Small intestine (tissue), 7 donors: ENCODE measurements around the gene PCDHA12. TPM values are rescaled to one million over a fixed set of nuclear protein-coding genes. Genes with fewer than 3 reads are reported as not detected.
"Not testable (repeated sequence)": the region's sequence is repeated elsewhere in the genome, so short reads cannot be mapped to it uniquely, and the experiment has no call there.

Experiments used
- DNase-seq, 2 donors: peaks; one replicate each; pipeline versions ENCODE4 v3.0.0 to v3.0.0-alpha.2; 2013
- FAIRE-seq: peaks from 2 replicates; lab custom pipeline; 2012; peaks lifted over from hg19 to GRCh38; lab: Jason Lieb, UNC
- H3K27ac ChIP-seq, 3 donors: one replicate each; pipeline ENCODE4 v1.5.1; 2013; ENCODE audit warnings: low read length in 2 of 3, mild to moderate bottlenecking in 2 of 3, control low read depth in 1 of 3, inconsistent platforms in 1 of 3, low read depth in 1 of 3, moderate library complexity in 1 of 3
- H3K27me3 ChIP-seq, 3 donors: one replicate each; pipeline ENCODE4 v1.6.1; 2013; ENCODE audit warnings: low read length in 3 of 3, inconsistent platforms in 1 of 3; ENCODE audit not compliant: control insufficient read depth in 3 of 3, insufficient read depth in 3 of 3
- H3K36me3 ChIP-seq, 3 donors: one replicate each; pipeline ENCODE4 v1.6.1; 2013; ENCODE audit warnings: low read length in 3 of 3, inconsistent platforms in 1 of 3, low read depth in 1 of 3, mild to moderate bottlenecking in 1 of 3, moderate library complexity in 1 of 3; ENCODE audit not compliant: control insufficient read depth in 3 of 3, insufficient read depth in 2 of 3
- H3K4me1 ChIP-seq, 3 donors: one replicate each; pipeline ENCODE4 v1.6.1; 2013; ENCODE audit warnings: low read length in 2 of 3, inconsistent platforms in 1 of 3, low read depth in 1 of 3, mild to moderate bottlenecking in 1 of 3, moderate library complexity in 1 of 3; ENCODE audit not compliant: control insufficient read depth in 3 of 3, insufficient read depth in 2 of 3
- H3K4me3 ChIP-seq, 3 donors: one replicate each; pipeline ENCODE4 v1.5.1; 2013; ENCODE audit warnings: low read length in 3 of 3, control low read depth in 1 of 3, inconsistent platforms in 1 of 3, low read depth in 1 of 3, mild to moderate bottlenecking in 1 of 3, moderate library complexity in 1 of 3
- H3K9me3 ChIP-seq, 2 donors: one replicate each; pipeline ENCODE4 v1.6.1; 2013; ENCODE audit warnings: low read depth in 1 of 2, low read length in 1 of 2; ENCODE audit not compliant: control insufficient read depth in 2 of 2, insufficient read depth in 1 of 2
- WGBS, 3 donors: extraction: QIAGEN DNeasy Blood & Tissue Kit; methylation state at CpG; one replicate each; pipeline ENCODE4 v1.1.7; 2013; 5-methylcytosine and 5-hydroxymethylcytosine counted together
- polyA plus RNA-seq, 4 donors: library from polyadenylated mRNA; stranded (reverse) in 3 of 4; unstranded in 1 of 4; fragments of 200-250 nt in 3 of 4; fragments of 120-200 nt in 1 of 4; gene quantifications; one replicate each; pipeline versions ENCODE4 v1.2.1 to v1.2.3, GENCODE V29; 2013
- donor health status: healthy with polysubstance abuse.
- donor health status: control.
- donor health status: control.
- donor health status: Bipolar disorder and iron deficiency.
- donor health status: healthy.

The PCDHA12 gene
- polyA plus RNA-seq, 4 donors = 0.01 to 0.03 TPM; not detected in 2

DNA sequence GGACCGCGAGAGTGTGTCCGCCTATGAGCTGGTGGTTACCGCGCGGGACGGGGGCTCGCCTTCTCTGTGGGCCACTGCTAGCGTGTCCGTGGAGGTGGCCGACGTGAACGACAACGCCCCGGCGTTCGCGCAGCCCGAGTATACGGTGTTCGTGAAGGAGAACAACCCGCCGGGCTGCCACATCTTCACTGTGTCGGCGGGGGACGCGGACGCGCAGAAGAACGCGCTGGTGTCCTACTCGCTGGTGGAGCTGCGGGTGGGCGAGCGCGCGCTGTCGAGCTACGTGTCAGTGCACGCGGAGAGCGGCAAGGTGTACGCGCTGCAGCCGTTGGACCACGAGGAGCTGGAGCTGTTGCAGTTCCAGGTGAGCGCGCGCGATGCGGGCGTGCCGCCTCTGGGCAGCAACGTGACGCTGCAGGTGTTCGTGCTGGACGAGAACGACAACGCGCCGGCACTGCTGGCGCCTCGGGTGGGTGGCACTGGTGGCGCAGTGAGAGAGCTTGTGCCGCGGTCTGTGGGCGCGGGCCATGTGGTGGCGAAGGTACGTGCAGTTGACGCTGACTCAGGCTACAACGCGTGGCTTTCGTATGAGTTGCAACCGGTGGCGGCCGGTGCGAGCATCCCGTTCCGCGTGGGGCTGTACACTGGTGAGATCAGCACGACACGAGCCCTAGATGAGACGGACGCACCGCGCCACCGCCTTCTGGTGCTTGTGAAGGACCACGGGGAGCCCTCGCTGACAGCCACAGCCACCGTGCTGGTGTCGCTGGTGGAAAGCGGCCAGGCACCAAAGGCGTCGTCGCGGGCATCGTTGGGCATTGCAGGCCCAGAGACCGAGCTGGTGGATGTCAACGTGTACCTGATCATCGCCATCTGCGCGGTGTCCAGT lies 39.2 kb upstream of the PCDHA12 start:
- H3K36me3 ChIP-seq = no peaks in the 10 kb centered on the region
- H3K27ac ChIP-seq = no peak overlapping the region
- no peaks in the 10 kb centered on the region for H3K4me1 ChIP-seq
- DNase-seq = no peak
- 55 to 73% (median 65%) methylated on average over 103 of the region's 103 CpGs for WGBS, 3 donors
- FAIRE-seq = no peak
- H3K9me3 ChIP-seq = peaks cover 3 to 38% of the 10 kb centered on the region in 2 donors
- H3K27me3 ChIP-seq = no peaks in the 10 kb centered on the region
- no peak overlapping the region for H3K4me3 ChIP-seq

DNA sequence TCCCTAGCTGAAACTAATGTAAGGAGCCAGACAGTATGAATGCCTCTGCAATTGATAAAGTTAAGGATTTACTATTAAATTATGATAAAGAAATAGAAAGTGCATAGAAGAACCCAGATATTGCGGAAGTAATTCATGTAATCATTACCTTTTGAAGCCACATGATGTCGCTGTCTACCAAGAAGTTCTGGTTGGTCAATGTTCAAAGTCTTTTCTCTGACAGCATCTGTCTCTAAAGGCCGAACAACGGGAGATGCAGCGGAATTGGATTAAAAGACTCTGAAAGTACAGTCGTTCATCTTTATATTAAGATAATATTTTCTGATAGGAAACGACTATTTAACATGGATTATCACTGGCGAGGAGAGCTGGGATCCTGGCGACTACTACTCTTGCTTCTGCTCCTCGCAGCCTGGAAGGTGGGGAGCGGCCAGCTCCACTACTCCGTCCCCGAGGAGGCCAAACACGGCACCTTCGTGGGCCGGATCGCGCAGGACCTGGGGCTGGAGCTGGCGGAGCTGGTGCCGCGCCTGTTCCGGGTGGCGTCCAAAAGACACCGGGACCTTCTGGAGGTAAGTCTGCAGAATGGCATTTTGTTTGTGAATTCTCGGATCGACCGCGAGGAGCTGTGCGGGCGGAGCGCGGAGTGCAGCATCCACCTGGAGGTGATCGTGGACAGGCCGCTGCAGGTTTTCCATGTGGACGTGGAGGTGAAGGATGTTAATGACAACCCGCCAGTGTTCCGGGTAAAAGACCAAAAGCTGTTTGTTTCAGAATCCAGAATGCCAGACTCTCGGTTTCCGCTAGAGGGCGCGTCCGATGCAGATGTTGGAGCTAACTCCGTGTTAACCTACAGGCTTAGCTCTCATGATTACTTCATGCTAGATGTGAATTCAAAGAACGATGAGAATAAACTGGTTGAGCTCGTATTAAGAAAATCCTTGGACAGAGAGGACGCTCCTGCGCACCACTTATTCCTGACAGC lies 33.8 kb upstream of the PCDHA12 start, which contains the start of gene PCDHA8:
TSS of gene PCDHA8 (plus strand) at position 210 of the 985 bp plus-strand sequence. CDS start at position 345, 135 bp downstream.
- no peak for FAIRE-seq
- no peak within 1 kb of the TSS for H3K27ac ChIP-seq
- H3K4me1 ChIP-seq = no peaks in the 10 kb centered on the region
- H3K9me3 ChIP-seq = peaks cover 0 to 34% of the 10 kb centered on the region in 2 donors
- DNase-seq = no peak
- no peaks in the 10 kb centered on the region for H3K36me3 ChIP-seq
- 24 to 48% (median 32%) methylated on average over 42 to 47 of the region's 47 CpGs for WGBS, 3 donors
- H3K27me3 ChIP-seq = no peaks in the 10 kb centered on the region
- H3K4me3 ChIP-seq = no peak within 1 kb of the TSS

GRCh38 chr5:140842798-140843733 lies 32.0 kb upstream of the PCDHA12 start:
- DNase-seq (no peak), FAIRE-seq (no peak)
- Histone ChIP-seq H3K36me3 (no peaks in the 10 kb centered on the region), H3K27me3 (no peaks in the 10 kb centered on the region), H3K4me1 (no peaks in the 10 kb centered on the region), H3K4me3 (no peak overlapping the region), H3K27ac (no peak overlapping the region), H3K9me3 (peaks cover 0 to 26% of the 10 kb centered on the region in 2 donors)
- 57 to 78% methylated on average over 87 of the region's 87 CpGs; no CpG with 5 or more reads in 1 of the 3 donors for WGBS, 3 donors

DNA sequence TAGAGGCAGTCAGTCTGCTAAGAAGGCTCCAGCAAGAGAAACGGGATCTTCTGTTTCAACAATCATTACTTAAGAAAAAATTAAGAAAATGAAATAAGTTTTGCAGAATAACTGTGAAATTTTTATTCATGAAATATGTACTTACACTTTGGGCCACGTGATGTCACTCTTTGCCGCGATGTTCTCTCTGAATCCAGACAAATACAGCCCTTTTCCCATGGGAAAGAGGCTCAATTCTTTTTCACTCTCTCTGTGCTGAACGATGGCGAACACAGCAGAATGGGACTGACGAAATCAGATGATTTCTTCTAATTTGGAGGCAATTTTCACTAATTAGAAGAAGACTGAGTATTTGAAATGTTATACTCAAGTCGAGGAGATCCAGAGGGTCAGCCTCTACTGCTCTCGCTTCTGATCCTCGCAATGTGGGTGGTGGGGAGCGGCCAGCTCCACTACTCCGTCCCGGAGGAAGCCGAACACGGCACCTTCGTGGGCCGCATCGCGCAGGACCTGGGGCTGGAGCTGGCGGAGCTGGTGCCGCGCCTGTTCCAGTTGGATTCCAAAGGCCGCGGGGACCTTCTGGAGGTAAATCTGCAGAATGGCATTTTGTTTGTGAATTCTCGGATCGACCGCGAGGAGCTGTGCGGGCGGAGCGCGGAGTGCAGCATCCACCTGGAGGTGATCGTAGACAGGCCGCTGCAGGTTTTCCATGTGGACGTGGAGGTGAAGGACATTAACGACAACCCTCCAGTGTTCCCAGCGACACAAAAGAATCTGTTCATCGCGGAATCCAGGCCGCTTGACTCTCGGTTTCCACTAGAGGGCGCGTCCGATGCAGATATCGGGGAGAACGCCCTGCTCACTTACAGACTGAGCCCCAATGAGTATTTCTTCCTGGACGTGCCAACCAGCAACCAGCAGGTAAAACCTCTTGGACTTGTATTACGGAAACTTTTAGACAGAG lies 26.7 kb upstream of the PCDHA12 start, which contains the start of gene PCDHA9:
TSS of gene PCDHA9 (plus strand) at position 244 of the 964 bp plus-strand sequence. CDS start at position 358, 114 bp downstream.
- not testable (repeated sequence) for H3K27ac ChIP-seq, H3K4me1 ChIP-seq, DNase-seq, FAIRE-seq, H3K4me3 ChIP-seq, H3K27me3 ChIP-seq, H3K36me3 ChIP-seq
- 25 to 45% methylated on average over 37 to 46 of the region's 48 CpGs; no CpG with 5 or more reads in 1 of the 3 donors for WGBS, 3 donors
- peaks cover 0 to 13% of the 10 kb centered on the region in 2 donors for H3K9me3 ChIP-seq

DNA sequence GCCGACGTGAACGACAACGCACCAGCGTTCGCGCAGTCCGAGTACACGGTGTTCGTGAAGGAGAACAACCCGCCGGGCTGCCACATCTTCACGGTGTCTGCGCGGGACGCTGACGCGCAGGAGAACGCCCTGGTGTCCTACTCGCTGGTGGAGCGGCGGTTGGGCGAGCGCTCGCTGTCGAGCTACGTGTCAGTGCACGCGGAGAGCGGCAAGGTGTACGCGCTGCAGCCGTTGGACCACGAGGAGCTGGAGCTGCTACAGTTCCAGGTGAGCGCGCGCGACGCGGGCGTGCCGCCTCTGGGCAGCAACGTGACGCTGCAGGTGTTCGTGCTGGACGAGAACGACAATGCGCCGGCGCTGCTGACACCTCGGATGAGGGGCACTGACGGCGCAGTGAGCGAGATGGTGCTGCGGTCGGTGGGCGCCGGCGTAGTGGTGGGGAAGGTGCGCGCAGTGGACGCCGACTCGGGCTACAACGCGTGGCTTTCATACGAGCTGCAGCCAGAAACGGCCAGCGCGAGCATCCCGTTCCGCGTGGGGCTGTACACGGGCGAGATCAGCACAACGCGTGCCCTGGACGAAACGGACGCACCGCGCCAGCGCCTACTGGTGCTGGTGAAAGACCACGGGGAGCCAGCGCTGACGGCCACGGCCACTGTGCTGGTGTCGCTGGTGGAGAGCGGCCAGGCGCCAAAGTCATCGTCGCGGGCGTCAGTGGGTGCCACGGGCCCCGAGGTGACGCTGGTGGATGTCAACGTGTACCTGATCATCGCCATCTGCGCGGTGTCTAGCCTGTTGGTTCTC lies 25.1 kb upstream of the PCDHA12 start:
- not testable (repeated sequence) for H3K4me1 ChIP-seq, H3K27ac ChIP-seq, H3K27me3 ChIP-seq, DNase-seq, H3K36me3 ChIP-seq, H3K4me3 ChIP-seq, FAIRE-seq
- WGBS, 3 donors = 55 to 80% methylated on average over 97 to 101 of the region's 101 CpGs; no CpG with 5 or more reads in 1 of the 3 donors
- H3K9me3 ChIP-seq = peaks cover 0 to 12% of the 10 kb centered on the region in 2 donors

- no peak within 1 kb of the TSS for H3K4me3 ChIP-seq
- no peak for FAIRE-seq
- H3K4me1 ChIP-seq = no peaks in the 10 kb centered on the region
- H3K27me3 ChIP-seq = no peaks in the 10 kb centered on the region
- no peak within 1 kb of the TSS for H3K27ac ChIP-seq
- 29 to 53% methylated on average over 44 of the region's 44 CpGs; no CpG with 5 or more reads in 1 of the 3 donors for WGBS, 3 donors
- H3K36me3 ChIP-seq = no peaks in the 10 kb centered on the region
- H3K9me3 ChIP-seq = peaks cover 0 to 7% of the 10 kb centered on the region in 2 donors
- DNase-seq = no peak
These were observed 19.1 kb upstream of the PCDHA12 start, which contains the start of gene PCDHA10 for GRCh38 chr5:140855772-140856674. TSS of gene PCDHA10 (plus strand) at chr5:140855897. CDS start at chr5:140856049, 152 bp downstream.
